Measurements from ENCODE around the gene CIT.

The CIT gene

GRCh38 chr12:119704065-119704747 is 172.9 kb downstream of the CIT start:
- no peak for DNase-seq (ENCODE audit: low read depth in 2 of 2, low spot score in 1 of 2)

GRCh38 chr12:119700078-119700477 is 177.0 kb downstream of the CIT start:
- DNase-seq (ENCODE audit: low read depth in 2 of 2, low spot score in 1 of 2) = no peak

- no peak for DNase-seq (ENCODE audit: low read depth in 2 of 2, low spot score in 1 of 2)
Observed at GRCh38 chr12:119699199-119699760, 177.8 kb downstream of the CIT start.

GRCh38 chr12:119696943-119697342 is 180.2 kb downstream of the CIT start:
- no peak for DNase-seq (ENCODE audit: low read depth in 2 of 2, low spot score in 1 of 2)

- no peak for DNase-seq (ENCODE audit: low read depth in 2 of 2, low spot score in 1 of 2)
Observed at GRCh38 chr12:119695034-119695433, 182.1 kb downstream of the CIT start.

GRCh38 chr12:119694111-119694510 is 183.0 kb downstream of the CIT start:
- DNase-seq (ENCODE audit: low read depth in 2 of 2, low spot score in 1 of 2) = no peak

- DNase-seq (ENCODE audit: low read depth in 2 of 2, low spot score in 1 of 2) = no peak
Observed at GRCh38 chr12:119693511-119693910, 183.6 kb downstream of the CIT start.

GRCh38 chr12:119692997-119693396 is 184.1 kb downstream of the CIT start:
- no peak for DNase-seq (ENCODE audit: low read depth in 2 of 2, low spot score in 1 of 2)

GRCh38 chr12:119692410-119692809 is 184.7 kb downstream of the CIT start:
- no peak for DNase-seq (ENCODE audit: low read depth in 2 of 2, low spot score in 1 of 2)

GRCh38 chr12:119691202-119691810 is 185.8 kb downstream of the CIT start:
- DNase-seq (ENCODE audit: low read depth in 2 of 2, low spot score in 1 of 2) = no peak

GRCh38 chr12:119689935-119690500 is 187.1 kb downstream of the CIT start:
- no peak for DNase-seq (ENCODE audit: low read depth in 2 of 2, low spot score in 1 of 2)

- DNase-seq (ENCODE audit: low read depth in 2 of 2, low spot score in 1 of 2) = no peak
Observed at GRCh38 chr12:119687879-119688278, 189.2 kb downstream of the CIT start.

- DNase-seq (ENCODE audit: low read depth in 2 of 2, low spot score in 1 of 2) = no peak
Observed at GRCh38 chr12:119687406-119687805, 189.7 kb downstream of the CIT start.

- DNase-seq (ENCODE audit: low read depth in 2 of 2, low spot score in 1 of 2) = no peak
Observed at GRCh38 chr12:119686776-119687175, 190.3 kb downstream of the CIT start.

- DNase-seq (ENCODE audit: low read depth in 2 of 2, low spot score in 1 of 2) = no peak
Observed at GRCh38 chr12:119686355-119686754, 190.8 kb downstream of the CIT start.

GRCh38 chr12:119685375-119685774 is 191.7 kb downstream of the CIT start:
- no peak for DNase-seq (ENCODE audit: low read depth in 2 of 2, low spot score in 1 of 2)

GRCh38 chr12:119684711-119685369 is 192.3 kb downstream of the CIT start:
- no peak for DNase-seq (ENCODE audit: low read depth in 2 of 2, low spot score in 1 of 2)

GRCh38 chr12:119683816-119684215 is 193.3 kb downstream of the CIT start:
- no peak for DNase-seq (ENCODE audit: low read depth in 2 of 2, low spot score in 1 of 2)

GRCh38 chr12:119683413-119683812 is 193.7 kb downstream of the CIT start:
- DNase-seq (ENCODE audit: low read depth in 2 of 2, low spot score in 1 of 2) = no peak

- no peak for DNase-seq (ENCODE audit: low read depth in 2 of 2, low spot score in 1 of 2)
Observed at GRCh38 chr12:119682639-119683252, 194.4 kb downstream of the CIT start.
